GM12878 (cell line): ENCODE data around the gene PAK3. TPM values are rescaled to one million over a fixed set of nuclear protein-coding genes. Genes with fewer than 3 reads are reported as not detected.

ENCODE experiments used
- ATAC-seq: fragments of 200-7000 bp; cut with Tn5 transposase; 3 replicates; pipeline ENCODE4 v1.9.1; 2020; ENCODE audit warnings: mild to moderate bottlenecking, moderate library complexity
- BruUV-seq: library from RNA; stranded (reverse); fragments of 400-500 nt; replicated peaks from 2 replicates; lab custom pipeline; 2021; lab: Mats Ljungman, UMichigan
- CTCF ChIA-PET: fragments of 300-600 bp; sonication (Branson Sonifier 250); formaldehyde crosslinking; extraction: SDS; loops from one replicate; lab custom pipeline; 2021; ENCODE audit warnings: inconsistent platforms; lab: Yijun Ruan, JAX
- POLR2A ChIA-PET: fragments of 350-600 bp; formaldehyde crosslinking; extraction: SDS; loops from one replicate; lab custom pipeline; 2021; ENCODE audit warnings: inconsistent platforms; lab: Charles Lee
- RAD21 ChIA-PET: fragments of 300-600 bp; sonication (Branson Sonifier 250); formaldehyde crosslinking; loops from one replicate; lab custom pipeline; 2023; ENCODE audit warnings: antibody characterized with exemption; ENCODE audit not compliant: unreplicated experiment; lab: Charles Lee
- SMC1A ChIA-PET: fragments of 300-600 bp; sonication (Branson Sonifier 250); formaldehyde crosslinking; loops from one replicate; lab custom pipeline; 2023; ENCODE audit not compliant: unreplicated experiment, uncharacterized antibody; lab: Charles Lee
- DNase-seq: peaks from one replicate; pipeline ENCODE4 v3.0.0-alpha.2; 2011; ENCODE audit warnings: low read depth, low spot score
- FAIRE-seq: peaks from 3 replicates; lab custom pipeline; 2011; peaks lifted over from hg19 to GRCh38; lab: Jason Lieb, UNC
- H2AFZ ChIP-seq: 2 replicates; pipeline ENCODE4 v1.6.0; 2011; ENCODE audit warnings: low read depth, low read length, control low read depth; ENCODE audit not compliant: control insufficient read depth
- H3K27ac ChIP-seq: 2 replicates; pipeline ENCODE4 v1.5.1; 2011; ENCODE audit warnings: control low read depth; ENCODE audit not compliant: control insufficient read depth, insufficient read depth
- H3K27me3 ChIP-seq, 2 experiments: replicated peaks in 1 of 2; 2 replicates each; pipeline versions ENCODE4 v1.6.0 to v1.6.1; 2011; ENCODE audit warnings: low read length in 1 of 2; ENCODE audit not compliant: control insufficient read depth in 2 of 2, insufficient read depth in 2 of 2
- H3K36me3 ChIP-seq, 2 experiments: 2 replicates each; pipeline ENCODE4 v1.5.1; 2011; ENCODE audit warnings: low read length in 1 of 2; ENCODE audit not compliant: control insufficient read depth in 2 of 2, insufficient read depth in 2 of 2
- H3K4me1 ChIP-seq: 2 replicates; pipeline ENCODE4 v1.6.1; 2011; ENCODE audit warnings: mild to moderate bottlenecking, low read length, moderate library complexity, mixed read lengths; ENCODE audit not compliant: control insufficient read depth, insufficient read depth
- H3K4me2 ChIP-seq: 2 replicates; pipeline ENCODE4 v1.6.0; 2011; ENCODE audit warnings: control low read depth; ENCODE audit not compliant: control insufficient read depth, insufficient read depth
- H3K4me3 ChIP-seq: fragments of 200-600 bp; sonication (generic); 2 replicates; pipeline ENCODE4 v1.5.1; 2016
- H3K79me2 ChIP-seq: 2 replicates; pipeline ENCODE4 v1.6.0; 2011; ENCODE audit warnings: low read length; ENCODE audit not compliant: control insufficient read depth, insufficient read depth
- H3K9ac ChIP-seq: 2 replicates; pipeline ENCODE4 v1.8.0; 2011; ENCODE audit warnings: low read length, control low read depth, mixed read lengths; ENCODE audit not compliant: control insufficient read depth, insufficient read depth
- H3K9me3 ChIP-seq: replicated peaks from 3 replicates; pipeline ENCODE4 v1.5.1; 2011; ENCODE audit warnings: mild to moderate bottlenecking, low read length; ENCODE audit not compliant: control insufficient read depth, insufficient read depth
- H4K20me1 ChIP-seq: 2 replicates; pipeline ENCODE4 v1.6.0; 2011; ENCODE audit not compliant: control insufficient read depth, insufficient read depth
- ASH2L ChIP-seq: fragments of 300-600, 200-600 bp; sonication (generic); IDR thresholded peaks from 2 replicates; pipeline ENCODE4 v1.6.1; 2017; ENCODE audit warnings: low read depth, mild to moderate bottlenecking, borderline replicate concordance
- CEBPB ChIP-seq, 2 experiments: fragments of 150-350 bp in 1 of 2; IDR thresholded peaks; 2 replicates each; pipeline ENCODE4 v1.6.1; 2012 to 2014; ENCODE audit warnings: low read depth in 2 of 2, low read length in 2 of 2, borderline replicate concordance in 1 of 2, inconsistent platforms in 1 of 2
- DPF2 ChIP-seq: fragments of 450-650 bp; IDR thresholded peaks from 2 replicates; pipeline ENCODE4 v1.6.1; 2017; ENCODE audit warnings: mild to moderate bottlenecking
- EP300 ChIP-seq, 2 experiments: fragments of 150-350 bp in 1 of 2; IDR thresholded peaks; 2 replicates each; pipeline ENCODE4 v1.6.1; 2011 to 2012; ENCODE audit warnings: low read depth in 2 of 2, low read length in 2 of 2, borderline replicate concordance in 1 of 2, improper control_type of control experiment in 1 of 2, inconsistent platforms in 1 of 2; ENCODE audit not compliant: control insufficient read depth in 1 of 2
- EZH2 ChIP-seq: IDR thresholded peaks from 2 replicates; pipeline ENCODE4 v1.6.1; 2012; ENCODE audit warnings: low read depth, mild to moderate bottlenecking, control low read depth, inconsistent platforms, low read length, borderline replicate concordance; ENCODE audit not compliant: control insufficient read depth
- HCFC1 ChIP-seq: fragments of 150-350 bp; IDR thresholded peaks from 2 replicates; pipeline ENCODE4 v1.6.1; 2014; ENCODE audit warnings: low read length
- JUNB ChIP-seq: IDR thresholded peaks from 2 replicates; pipeline ENCODE4 v1.6.1; 2016; ENCODE audit warnings: antibody characterized with exemption, mild to moderate bottlenecking
- NFIC ChIP-seq: IDR thresholded peaks from 2 replicates; pipeline ENCODE4 v1.6.1; 2012; ENCODE audit warnings: low read depth, mild to moderate bottlenecking, inconsistent platforms, low read length, moderate library complexity
- NR2F1 ChIP-seq: fragments of 450-650 bp; conservative IDR thresholded peaks from 2 replicates; pipeline ENCODE4 v1.6.1; 2017; ENCODE audit warnings: mild to moderate bottlenecking
- RBBP5 ChIP-seq: fragments of 200-600 bp; sonication (generic); conservative IDR thresholded peaks from 2 replicates; pipeline ENCODE4 v1.6.1; 2016
- RUNX3 ChIP-seq: IDR thresholded peaks from 2 replicates; pipeline ENCODE4 v1.6.1; 2012; ENCODE audit warnings: low read length, inconsistent platforms
- ZZZ3 ChIP-seq: IDR thresholded peaks from 2 replicates; pipeline ENCODE4 v1.6.1; 2011; ENCODE audit warnings: low read depth; ENCODE audit not compliant: control insufficient read depth, insufficient read length
- WGBS: methylation state at CpG from one replicate; pipeline ENCODE4 v1.1.6; 2016; ENCODE audit warnings: low lambda C conversion rate; ENCODE audit not compliant: insufficient replicate concordance, insufficient coverage; ENCODE audit errors: missing lambda C conversion rate; 5-methylcytosine and 5-hydroxymethylcytosine counted together
- in situ Hi-C: fragments of 300-500 bp; cut with MboI; formaldehyde crosslinking; loops from 9 replicates; pipeline ENCODE4 v1.14.3; 2018; ENCODE audit warnings: mixed read lengths
- intact Hi-C: fragments of 100-400 bp; cut with micrococcal nuclease; formaldehyde crosslinking; loops from one replicate; pipeline ENCODE4 v1.14.2; 2022; ENCODE audit not compliant: unreplicated experiment
- polyA plus RNA-seq, 11 experiments: library from polyadenylated mRNA; depleted of rRNA in 4 of 11; unstranded in 6 of 11; stranded (reverse) in 5 of 11; fragments of >200 nt; fragmentation: Nextera tagmentation in 4 of 11; fragmentation: Illumina TruSeq in 1 of 11; extraction: Ambion mirVana in 4 of 11; extraction: Trizol in 1 of 11; gene quantifications; 1 replicate in 1 of 11; 2 replicates in 10 of 11; pipeline versions ENCODE4 v1.2.1 to v1.2.3, GENCODE V29; 2011 to 2016; ENCODE audit warnings: inconsistent platforms in 2 of 11, missing spikeins in 2 of 11, low read depth in 1 of 11
- total RNA-seq, 4 experiments: library from RNA; depleted of rRNA in 3 of 4; stranded (reverse); fragments of >200 nt in 3 of 4; fragmentation: Illumina TruSeq in 1 of 4; extraction: Trizol in 1 of 4; gene quantifications; 2 replicates each; pipeline versions ENCODE4 v1.2.1 to v1.2.3, GENCODE V29; 2013 to 2021
- TF ChIP-seq, protein P1 (sequence below): IDR thresholded peaks from 2 replicates; pipeline ENCODE4 v1.6.1; 2012; ENCODE audit warnings: mild to moderate bottlenecking, low read depth, low read length

The PAK3 gene
- total and polyA plus RNA-seq, 10 of the 15 experiments (the other 5 are each of a cell fraction or from before 2014, with no cell fraction given): 0.02 to 0.10 (median 0.04) TPM; not detected in 6

DNA sequence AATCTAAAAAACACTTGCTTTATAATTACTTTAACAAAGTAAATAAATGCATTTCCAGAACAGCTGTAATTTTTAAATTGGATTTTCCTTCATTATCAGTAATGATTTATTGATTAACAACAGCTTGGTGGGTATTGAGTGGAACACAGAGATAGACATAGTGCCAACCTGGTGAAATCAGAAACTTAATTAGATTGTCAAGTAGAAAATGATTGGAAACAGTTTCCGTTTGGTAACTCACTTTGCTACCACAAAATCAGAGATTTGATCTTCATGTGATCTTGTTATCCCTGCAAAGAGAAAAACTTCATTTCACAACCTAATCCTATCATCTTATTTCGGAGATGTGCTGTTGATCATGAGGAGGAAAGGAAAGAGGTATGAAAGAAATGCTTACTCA is 103.5 kb downstream of the PAK3 start:
- Histone ChIP-seq H3K27ac (no peak overlapping the region), H3K79me2 (no peaks in the 10 kb centered on the region), H3K36me3 (no peaks in the 10 kb centered on the region), H3K4me1 (no peaks in the 10 kb centered on the region), H2AFZ (no peak overlapping the region), H3K27me3 (no peaks in the 10 kb centered on the region; a peak in 1 of 4 replicates), H4K20me1 (no peaks in the 10 kb centered on the region), H3K4me2 (no peak overlapping the region), H3K4me3 (no peak overlapping the region), H3K9ac (no peak overlapping the region), H3K9me3 (no peaks in the 10 kb centered on the region)
- DNase-seq (no peak), FAIRE-seq (no peak), ATAC-seq (no peak)
- intact Hi-C loops (no loop called here), in situ Hi-C loops (no loop called here)
- 4% methylated on average over 2 of the region's 2 CpGs for WGBS
- TF ChIP-seq HCFC1: no peak
- no peak for TF ChIP-seq ZZZ3
- no peak for TF ChIP-seq DPF2
- no peak for TF ChIP-seq RBBP5
- no peak for TF ChIP-seq JUNB
- no peak for TF ChIP-seq CEBPB (IDR thresholded peaks at IDR 0.05; ENCODE audit: borderline replicate concordance in 1 of 2, low read depth in 2 of 2, low read length in 2 of 2)
- ChIA-PET SMC1A (interaction anchor here (1.5 kb wide), 1 partner anchor 45 kb away, joined by 3 read pairs; no protein-coding TSS in a partner anchor), RAD21 (no interaction called here), CTCF (no interaction called here), POLR2A (no interaction called here)
- BruUV-seq: no TSS peak

DNA sequence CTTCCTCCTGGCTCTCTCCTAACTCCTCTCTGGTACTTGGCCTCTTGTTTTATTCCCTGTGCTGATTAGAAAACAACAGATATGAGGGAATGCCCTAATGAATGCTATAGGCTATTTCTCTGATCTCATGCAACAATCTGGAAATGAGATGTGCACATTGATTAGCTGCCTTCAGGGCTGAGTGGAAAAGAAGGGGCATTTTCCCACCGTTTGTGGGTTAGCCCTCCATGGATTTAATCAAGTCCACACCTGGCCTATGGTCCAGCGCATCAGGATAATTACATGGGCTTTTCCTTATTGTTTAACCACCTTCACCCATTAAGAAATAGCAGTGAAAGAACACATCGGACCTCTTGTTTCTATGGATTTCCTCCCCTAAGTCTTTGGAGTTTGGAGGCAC is 104.3 kb downstream of the PAK3 start:
- SMC1A ChIA-PET: interaction anchor here (0.7 to 1.5 kb wide), 2 partner anchors 10 to 44 kb away, joined by 3 read pairs; no protein-coding TSS in a partner anchor
- CTCF ChIA-PET: no interaction called here
- no peak for TF ChIP-seq ASH2L
- no peak for TF ChIP-seq EP300 (IDR thresholded peaks at IDR 0.05; ENCODE audit: borderline replicate concordance in 1 of 2, control insufficient read depth in 1 of 2, low read depth in 2 of 2, low read length in 2 of 2)
- TF ChIP-seq, protein P1, sequence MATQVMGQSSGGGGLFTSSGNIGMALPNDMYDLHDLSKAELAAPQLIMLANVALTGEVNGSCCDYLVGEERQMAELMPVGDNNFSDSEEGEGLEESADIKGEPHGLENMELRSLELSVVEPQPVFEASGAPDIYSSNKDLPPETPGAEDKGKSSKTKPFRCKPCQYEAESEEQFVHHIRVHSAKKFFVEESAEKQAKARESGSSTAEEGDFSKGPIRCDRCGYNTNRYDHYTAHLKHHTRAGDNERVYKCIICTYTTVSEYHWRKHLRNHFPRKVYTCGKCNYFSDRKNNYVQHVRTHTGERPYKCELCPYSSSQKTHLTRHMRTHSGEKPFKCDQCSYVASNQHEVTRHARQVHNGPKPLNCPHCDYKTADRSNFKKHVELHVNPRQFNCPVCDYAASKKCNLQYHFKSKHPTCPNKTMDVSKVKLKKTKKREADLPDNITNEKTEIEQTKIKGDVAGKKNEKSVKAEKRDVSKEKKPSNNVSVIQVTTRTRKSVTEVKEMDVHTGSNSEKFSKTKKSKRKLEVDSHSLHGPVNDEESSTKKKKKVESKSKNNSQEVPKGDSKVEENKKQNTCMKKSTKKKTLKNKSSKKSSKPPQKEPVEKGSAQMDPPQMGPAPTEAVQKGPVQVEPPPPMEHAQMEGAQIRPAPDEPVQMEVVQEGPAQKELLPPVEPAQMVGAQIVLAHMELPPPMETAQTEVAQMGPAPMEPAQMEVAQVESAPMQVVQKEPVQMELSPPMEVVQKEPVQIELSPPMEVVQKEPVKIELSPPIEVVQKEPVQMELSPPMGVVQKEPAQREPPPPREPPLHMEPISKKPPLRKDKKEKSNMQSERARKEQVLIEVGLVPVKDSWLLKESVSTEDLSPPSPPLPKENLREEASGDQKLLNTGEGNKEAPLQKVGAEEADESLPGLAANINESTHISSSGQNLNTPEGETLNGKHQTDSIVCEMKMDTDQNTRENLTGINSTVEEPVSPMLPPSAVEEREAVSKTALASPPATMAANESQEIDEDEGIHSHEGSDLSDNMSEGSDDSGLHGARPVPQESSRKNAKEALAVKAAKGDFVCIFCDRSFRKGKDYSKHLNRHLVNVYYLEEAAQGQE: no peak
- TF ChIP-seq NR2F1: no peak
- no peak for TF ChIP-seq RUNX3
- no peak for TF ChIP-seq EZH2
- TF ChIP-seq NFIC: no peak

More for the DNA sequence above, 104.3 kb downstream of the PAK3 start:
- no peaks in the 10 kb centered on the region for H3K79me2 ChIP-seq
- H3K4me1 ChIP-seq: no peaks in the 10 kb centered on the region
- ATAC-seq (no peak), FAIRE-seq (no peak), DNase-seq (no peak)
- ChIA-PET POLR2A (no interaction called here), RAD21 (no interaction called here)
- in situ Hi-C loops (no loop called here), intact Hi-C loops (no loop called here)
- no peaks in the 10 kb centered on the region for H4K20me1 ChIP-seq
- no peaks in the 10 kb centered on the region for H3K36me3 ChIP-seq
- H2AFZ ChIP-seq: no peak overlapping the region
- BruUV-seq: no TSS peak
- WGBS: 34% methylated on average over 3 of the region's 3 CpGs
- H3K27me3 ChIP-seq: no peaks in the 10 kb centered on the region; a peak in 1 of 4 replicates
- no peaks in the 10 kb centered on the region for H3K9me3 ChIP-seq
- H3K9ac ChIP-seq: no peak overlapping the region
- H3K27ac ChIP-seq: no peak overlapping the region
- no peak overlapping the region for H3K4me3 ChIP-seq
- H3K4me2 ChIP-seq: no peak overlapping the region
